ENCODE data around the gene MAP2K3. TPM values are rescaled to one million over a fixed set of nuclear protein-coding genes. Genes with fewer than 3 reads are reported as not detected.
A peak's percentile ranks its signal among the peaks of the same experiment; 100 is the strongest.

MAP2K3 gene
- total and polyA plus RNA-seq, 2 of the 8 experiments (the other 6 are each of a cell fraction or from before 2014, with no cell fraction given) = 16.9 to 33.5 TPM

DNA sequence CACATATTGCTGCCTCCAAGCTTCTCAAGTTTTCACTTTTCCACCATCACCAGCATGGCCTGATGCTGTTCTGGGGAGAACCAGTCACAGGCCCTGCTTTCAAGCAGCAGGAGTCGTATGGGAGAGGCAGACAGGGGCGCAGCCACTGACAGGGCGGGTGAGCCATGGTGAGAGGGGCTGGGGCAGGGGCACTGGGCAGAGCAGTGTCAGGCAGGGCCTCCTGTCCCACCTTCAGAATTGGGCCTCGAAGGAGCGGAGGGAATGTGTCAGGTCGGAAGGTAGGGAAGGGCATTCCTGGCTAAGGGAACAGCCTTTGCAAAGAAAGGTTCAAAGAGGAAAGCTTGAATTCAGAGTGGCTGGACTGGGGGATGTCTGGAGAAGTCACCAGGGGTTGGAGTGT lies 4.9 kb upstream of the MAP2K3 start:
- peak overlapping the region; percentile 40; the same call in 1 of the 2 replicates for H4K8ac ChIP-seq (ENCODE audit: extremely low read depth, insufficient read depth, low read length)
- H3K23me2 ChIP-seq (ENCODE audit: low read depth, low read length) = peaks cover 11% of the 10 kb centered on the region; the same call in 1 of the 2 replicates
- H2BK15ac ChIP-seq (ENCODE audit: low read length) = 0 out of 2 replicates have a peak overlapping the region, but pooled peaks have one; percentile 29
- no peak overlapping the region for H3K14ac ChIP-seq (ENCODE audit: insufficient read length)
- peaks cover 12 to 48% (median 32%) of the 10 kb centered on the region in 4 experiments for H3K27me3 ChIP-seq (replicated peaks in 1 of 4; ENCODE audit: control insufficient read depth in 3 of 4, extremely low read depth in 1 of 4, insufficient read depth in 3 of 4, low read length in 3 of 4)
- no peak overlapping the region for H2BK120ac ChIP-seq (replicated peaks; ENCODE audit: low read depth, low read length)
- DNase-seq (ENCODE audit: low read depth in 1 of 2, low spot score in 2 of 2) = no peak
- H3K9me3 ChIP-seq (ENCODE audit: insufficient read depth in 2 of 2, low read depth in 1 of 2, low read length in 1 of 2) = no peaks in the 10 kb centered on the region
- H3K79me1 ChIP-seq (ENCODE audit: low read depth, low read length) = no peaks in the 10 kb centered on the region; the same call in 1 of the 2 replicates
- H3K4ac ChIP-seq (replicated peaks; ENCODE audit: insufficient read length, low read depth, low read length) = no peak overlapping the region
- no peak overlapping the region for H3K4me3 ChIP-seq (ENCODE audit: extremely low read depth in 1 of 4, insufficient read depth in 2 of 4, low read depth in 3 of 4, low read length in 4 of 4)
- no peak overlapping the region; the same call in 1 of the 2 replicates for H2BK12ac ChIP-seq (ENCODE audit: low read depth, low read length)
- no peak for FAIRE-seq
- ChIA-PET POLR2A (ENCODE audit: partially characterized antibody) (interaction anchor here (0.6 kb wide), 1 partner anchor 16 kb away, joined by 3 read pairs; no protein-coding TSS in a partner anchor), CTCF (ENCODE audit: partially characterized antibody) (interaction anchor here (0.7 to 2.7 kb wide), 22 partner anchors 9 to 236 kb away, joined by 3 to 11 read pairs (median 3); no protein-coding TSS in a partner anchor)
- H2AK5ac ChIP-seq (ENCODE audit: low read depth, low read length) = no peak overlapping the region
- peaks cover 0 to 4% (median under 1%) of the 10 kb centered on the region in 4 experiments; a peak in 3 of 7 replicates for H3K4me1 ChIP-seq (replicated peaks in 1 of 4; ENCODE audit: control insufficient read depth in 3 of 4, insufficient read depth in 4 of 4, low read length in 3 of 4)
- no peak overlapping the region for H4K91ac ChIP-seq (replicated peaks; ENCODE audit: insufficient read length, low read length)
- H3K27ac ChIP-seq (ENCODE audit: low read depth, low read length) = no peak overlapping the region
- no peak overlapping the region for H3K9ac ChIP-seq (replicated peaks in 1 of 4; ENCODE audit: extremely low read depth in 1 of 4, low read depth in 3 of 4, low read length in 3 of 4)
- H3K36me3 ChIP-seq (ENCODE audit: control insufficient read depth in 2 of 4, insufficient read depth in 4 of 4, low read length in 3 of 4) = no peaks in the 10 kb centered on the region
- H2BK20ac ChIP-seq (ENCODE audit: low read length) = 0 out of 2 replicates have a peak overlapping the region, but pooled peaks have one; percentile 25
- no peak overlapping the region for H3K18ac ChIP-seq (ENCODE audit: extremely low read depth, low read length)
- no peak overlapping the region for H3K23ac ChIP-seq (ENCODE audit: insufficient read length)
- H3K56ac ChIP-seq (replicated peaks; ENCODE audit: insufficient read length, low read depth, low read length) = no peak overlapping the region
- no peaks in the 10 kb centered on the region for H3K79me2 ChIP-seq (ENCODE audit: control insufficient read depth in 1 of 2, insufficient read depth in 2 of 2, low read length in 2 of 2)
- H2BK5ac ChIP-seq (ENCODE audit: low read depth, low read length) = no peak overlapping the region
- H2AFZ ChIP-seq (ENCODE audit: low read length) = no peak overlapping the region
- H4K20me1 ChIP-seq (replicated peaks in 1 of 2; ENCODE audit: control insufficient read depth in 1 of 2, insufficient read depth in 2 of 2, low read length in 2 of 2) = no peaks in the 10 kb centered on the region
- H3K4me2 ChIP-seq (ENCODE audit: insufficient read depth in 1 of 2, low read depth in 2 of 2, low read length in 2 of 2) = no peak overlapping the region
- H4K5ac ChIP-seq (ENCODE audit: insufficient read length, low read depth, low read length) = no peak overlapping the region
- TF ChIP-seq POU5F1 (IDR thresholded peaks at IDR 0.05; ENCODE audit: low read depth, low read length) (no peak), SIN3A (conservative IDR thresholded peaks at IDR 0.05 in 1 of 2, IDR thresholded peaks at IDR 0.05 in 1 of 2; ENCODE audit: low read depth in 1 of 2, low read length in 2 of 2) (0 out of 4 replicates have a peak, but pooled peaks of 1 of the 2 experiments have one; percentile 2)
- WGBS, 2 experiments (ENCODE audit: extremely low coverage in 1 of 2, insufficient coverage in 1 of 2, insufficient read length in 1 of 2, insufficient replicate concordance in 2 of 2, low coverage in 1 of 2, low lambda C conversion rate in 2 of 2, missing lambda C conversion rate in 1 of 2) = 92% methylated on average over 6 of the region's 6 CpGs; no CpG with 5 or more reads in 1 of the 2 experiments
